Inferior parietal cortex (tissue), 1 donor: ENCODE data around the gene PAQR7.

Source experiments
- DNase-seq: peaks from one replicate; pipeline ENCODE4 v3.0.0-alpha.2; 2016; ENCODE audit errors: extremely low spot score

The PAQR7 gene

DNA sequence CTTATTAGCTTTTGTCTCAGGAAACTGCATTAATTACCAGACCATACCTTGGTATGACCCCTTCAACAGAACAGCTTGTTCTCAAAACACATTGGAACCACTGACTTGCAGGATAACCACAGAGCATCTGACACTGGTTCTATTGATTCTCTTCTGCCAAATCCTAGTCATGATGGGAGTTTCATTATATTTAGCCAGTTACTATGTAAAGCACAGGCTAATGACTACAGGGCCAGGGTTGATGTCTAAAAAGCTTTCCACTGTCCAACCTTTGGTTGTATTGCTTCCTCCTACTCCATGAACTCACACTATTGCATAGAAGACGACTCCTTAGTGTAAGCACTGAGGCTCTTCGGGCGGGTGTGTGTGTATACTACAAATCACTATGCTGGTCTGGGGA is 27.0 kb upstream of the PAQR7 start:
- no peak for DNase-seq

DNA sequence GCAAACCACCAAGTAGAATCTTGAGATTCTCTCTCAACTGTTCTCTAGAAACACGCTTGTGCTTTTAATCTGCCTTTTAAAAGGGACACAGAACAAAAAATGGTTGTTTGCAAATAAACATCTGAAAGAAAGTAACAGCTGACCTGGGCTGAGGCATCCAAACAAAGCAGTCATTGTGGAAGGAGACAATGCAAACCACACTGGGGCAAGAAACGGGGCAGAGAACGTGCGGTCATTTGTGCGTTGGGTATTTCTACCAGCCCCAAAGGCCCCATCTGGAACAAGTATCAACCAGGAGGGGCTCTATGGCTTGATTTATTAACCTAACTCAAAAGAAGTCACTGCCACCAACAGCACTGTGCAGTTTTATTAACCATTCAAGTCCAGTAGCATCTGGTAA is 24.7 kb upstream of the PAQR7 start:
- peak; percentile 86 for DNase-seq

DNA sequence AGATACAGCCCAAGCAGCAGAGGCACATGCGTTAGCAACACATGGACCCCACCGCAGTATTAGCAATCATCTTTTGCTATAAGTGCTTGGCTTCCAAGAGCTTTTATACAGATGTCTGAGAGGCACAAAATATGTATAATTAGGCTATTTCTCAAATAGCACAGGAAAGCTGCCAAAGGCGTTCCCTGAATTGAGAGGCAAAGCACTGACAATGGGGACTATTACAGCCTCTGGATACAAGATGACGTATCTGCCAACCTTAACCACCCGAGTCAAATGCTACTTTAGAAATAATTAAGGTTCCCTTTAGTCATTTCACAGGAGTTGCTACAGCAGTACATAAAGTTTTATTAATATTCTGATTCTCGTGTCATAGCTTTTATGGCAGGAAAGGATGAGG is 24.3 kb upstream of the PAQR7 start:
- no peak for DNase-seq

DNA sequence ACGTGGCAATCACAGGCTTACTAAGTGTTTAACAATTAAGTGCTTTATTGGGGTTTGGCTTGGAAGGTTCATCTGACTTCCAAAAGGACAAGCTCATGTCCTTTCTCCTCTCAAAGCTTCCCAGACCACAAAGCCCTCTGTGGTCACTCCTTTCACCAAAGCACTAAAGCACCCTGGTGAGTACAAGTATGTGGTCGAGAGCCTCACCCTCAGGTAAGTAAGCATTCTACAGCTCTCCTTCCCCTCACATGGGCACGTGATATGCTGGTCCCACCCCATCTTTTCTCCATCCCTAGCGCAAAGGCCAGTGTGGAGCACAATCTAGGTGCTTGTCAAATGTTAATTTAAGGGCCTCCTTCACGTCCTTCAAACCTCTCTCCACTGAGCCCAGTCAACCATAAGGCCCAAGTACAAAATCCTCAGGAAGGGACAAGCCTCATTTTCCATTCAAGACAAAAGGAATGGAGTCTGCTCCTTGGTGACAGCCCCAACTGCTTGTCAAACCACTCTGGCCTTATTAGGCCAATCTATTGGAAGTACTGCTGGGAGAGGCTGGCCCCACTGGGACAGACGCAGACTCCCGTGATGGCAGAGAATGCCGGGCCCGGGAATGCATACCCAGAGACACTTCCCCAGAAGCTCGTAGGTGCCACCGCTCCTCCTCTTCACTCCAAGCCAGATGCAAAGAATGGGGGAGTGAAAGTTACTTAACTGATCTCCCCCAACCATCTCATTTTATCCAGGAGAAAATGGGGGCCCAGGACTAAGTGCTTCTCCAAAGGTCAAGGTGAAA is 22.9 kb upstream of the PAQR7 start:
- no peak for DNase-seq

DNA sequence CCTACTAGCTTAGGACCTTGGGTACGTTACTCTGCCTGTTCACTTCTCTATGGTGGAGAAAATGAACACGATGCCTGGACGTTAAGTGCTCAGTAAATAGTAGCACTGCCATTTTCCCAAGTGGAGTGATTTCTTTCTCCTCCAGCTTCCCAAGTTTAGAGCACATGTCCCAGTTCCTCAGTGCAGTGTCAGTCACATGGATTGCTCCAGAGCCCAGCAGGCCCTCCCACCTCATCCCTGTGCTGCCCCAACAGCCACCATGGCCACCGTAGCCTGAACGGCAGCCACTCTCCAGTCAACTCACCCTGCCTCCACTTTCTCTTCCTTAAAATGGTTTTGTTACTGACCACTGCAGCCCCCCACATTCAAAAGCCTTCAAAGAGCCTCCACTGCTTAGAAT is 22.2 kb upstream of the PAQR7 start:
- DNase-seq = no peak

DNA sequence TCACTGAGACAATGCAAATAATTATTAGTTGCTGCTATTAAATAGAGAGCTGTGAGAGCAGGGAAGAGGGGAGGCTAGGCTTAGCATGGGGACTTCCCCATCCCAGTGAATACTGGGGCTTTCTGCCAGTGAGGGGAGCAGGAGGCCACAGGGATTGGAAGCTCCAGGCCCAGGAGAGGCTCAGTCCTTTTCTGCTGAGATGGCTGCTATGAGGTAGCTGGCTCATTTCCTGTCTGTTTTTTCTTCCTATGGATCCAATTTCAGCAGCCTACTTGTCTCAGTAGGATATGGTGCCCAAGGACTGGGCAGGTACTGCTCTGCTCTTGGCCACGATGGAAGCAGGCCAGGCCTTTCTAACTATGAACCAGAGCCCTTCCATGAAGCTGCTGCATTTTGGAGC is 20.8 kb upstream of the PAQR7 start:
- DNase-seq = no peak

DNA sequence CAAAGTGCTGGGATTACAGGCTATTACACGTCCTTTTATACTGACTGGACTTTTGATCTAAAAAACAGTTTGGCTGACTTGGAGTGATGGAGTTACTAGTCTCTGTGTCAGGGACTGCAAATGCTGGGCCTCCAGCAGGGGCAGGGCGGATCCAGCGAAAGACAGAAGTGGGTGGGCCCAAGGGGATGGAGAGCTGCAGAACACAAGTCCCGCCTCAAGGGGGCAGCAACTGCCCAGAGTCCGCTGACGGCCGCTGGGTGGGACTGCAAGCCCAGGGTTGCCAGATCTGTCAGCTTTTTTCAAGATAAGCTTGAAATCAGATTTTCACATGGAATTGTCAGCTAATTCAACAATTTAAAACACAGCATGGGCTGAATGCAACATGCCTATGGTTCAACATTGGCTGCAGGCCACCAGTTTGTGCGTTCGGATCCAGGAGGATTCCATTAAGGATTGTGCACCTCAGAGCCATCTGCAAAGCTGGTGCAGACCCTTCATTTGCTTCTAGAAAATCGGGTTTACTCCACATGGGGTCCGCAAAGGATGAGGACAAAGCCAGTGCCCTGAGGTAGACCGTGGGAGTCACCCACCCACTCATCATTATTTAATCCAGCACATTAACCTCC is 20.0 kb upstream of the PAQR7 start:
- peak; percentile 96 for DNase-seq

DNA sequence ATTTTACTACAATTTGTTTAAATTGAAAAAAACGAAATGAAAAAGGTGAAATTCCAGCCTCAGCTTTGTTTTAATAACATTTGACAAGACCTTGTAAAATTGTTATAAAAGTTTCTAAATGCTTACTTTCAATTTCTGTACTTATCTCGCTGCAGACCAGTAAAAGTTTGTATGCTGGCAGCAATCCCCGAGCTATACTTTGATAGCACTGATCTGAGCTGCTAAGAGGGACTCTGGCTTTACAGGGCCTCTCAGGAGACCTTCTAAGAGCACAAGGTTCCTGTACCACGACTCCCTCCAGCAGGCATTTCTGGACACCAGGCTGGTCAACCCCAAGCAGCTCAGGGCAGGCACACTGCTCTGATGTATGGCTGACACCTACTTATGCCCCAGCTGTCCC is 17.6 kb upstream of the PAQR7 start:
- no peak for DNase-seq

DNA sequence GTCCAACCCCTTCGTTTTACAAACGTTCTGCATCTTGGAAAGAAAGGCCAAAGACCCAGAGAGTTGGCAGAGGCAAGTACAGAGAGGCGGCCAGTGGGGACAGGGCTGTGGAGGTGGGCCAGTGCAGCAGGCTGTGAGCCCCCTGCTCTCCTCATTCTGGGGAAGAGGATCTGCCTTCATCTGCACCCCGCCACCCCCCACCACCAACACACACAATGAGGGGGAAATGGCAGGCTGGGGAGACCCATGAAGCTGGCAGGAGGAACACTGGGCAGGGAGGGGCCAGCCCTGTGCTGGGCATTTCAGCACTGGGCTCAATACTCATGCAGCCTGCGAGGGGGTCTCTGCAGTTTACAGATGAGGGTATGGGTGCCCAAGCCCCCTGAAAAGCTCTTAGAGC is 16.1 kb upstream of the PAQR7 start:
- DNase-seq = no peak

DNA sequence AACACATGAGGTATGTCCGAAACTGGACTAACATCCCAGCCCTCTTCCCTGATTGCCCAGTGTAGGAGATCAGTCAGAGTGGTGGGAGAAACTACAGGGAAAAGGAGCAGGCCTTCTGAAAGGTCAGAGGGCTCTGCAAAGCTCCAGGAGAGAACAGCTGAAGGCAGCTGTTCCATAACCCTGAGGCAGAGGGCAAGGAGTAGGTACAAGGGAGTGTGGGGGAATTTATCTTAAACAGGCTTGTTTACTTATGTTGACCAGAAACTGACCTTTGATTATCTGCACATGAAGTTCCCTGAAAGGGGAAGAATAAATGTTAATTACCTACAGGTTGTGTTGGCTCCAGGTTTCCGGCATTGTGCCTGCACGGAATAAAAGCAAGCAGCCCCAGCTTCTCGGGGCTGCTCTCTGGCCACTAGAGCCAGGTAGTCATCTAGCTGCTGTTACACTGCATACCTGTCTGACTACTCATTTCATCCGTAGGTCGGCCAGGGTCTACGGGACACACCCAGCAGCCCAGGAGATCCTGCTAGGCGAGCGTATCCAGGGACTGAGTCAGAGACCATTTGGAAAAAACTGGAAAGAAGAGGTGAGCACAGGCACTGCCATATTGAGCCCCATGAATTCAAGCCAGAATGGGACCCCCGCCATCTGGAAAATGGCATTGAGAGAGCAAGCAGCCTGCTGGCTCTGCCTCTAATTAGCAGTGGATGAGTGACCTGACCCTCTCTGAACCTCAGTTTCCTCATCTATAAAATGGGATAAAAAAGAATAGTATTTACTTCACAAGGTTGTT is 14.9 kb upstream of the PAQR7 start:
- no peak for DNase-seq

DNA sequence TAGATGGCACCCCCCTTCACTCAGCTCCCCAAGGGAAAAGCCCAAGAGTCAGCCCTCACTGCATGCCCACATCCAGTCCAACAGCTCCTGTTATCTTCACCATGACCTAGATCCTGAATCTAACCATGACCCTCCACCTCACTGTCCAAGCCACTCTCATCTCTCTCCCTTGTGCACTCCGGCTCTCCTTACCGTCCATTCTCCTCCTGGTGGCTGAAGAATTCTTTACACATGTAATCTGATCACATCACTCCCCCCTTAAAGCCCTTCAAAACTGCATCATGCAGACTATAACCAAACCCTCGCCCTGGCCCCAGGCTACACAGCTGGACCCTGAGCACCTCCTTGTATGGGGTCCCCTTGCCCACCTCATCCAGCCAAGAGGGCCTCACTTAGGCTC is 14.0 kb upstream of the PAQR7 start:
- no peak for DNase-seq

DNA sequence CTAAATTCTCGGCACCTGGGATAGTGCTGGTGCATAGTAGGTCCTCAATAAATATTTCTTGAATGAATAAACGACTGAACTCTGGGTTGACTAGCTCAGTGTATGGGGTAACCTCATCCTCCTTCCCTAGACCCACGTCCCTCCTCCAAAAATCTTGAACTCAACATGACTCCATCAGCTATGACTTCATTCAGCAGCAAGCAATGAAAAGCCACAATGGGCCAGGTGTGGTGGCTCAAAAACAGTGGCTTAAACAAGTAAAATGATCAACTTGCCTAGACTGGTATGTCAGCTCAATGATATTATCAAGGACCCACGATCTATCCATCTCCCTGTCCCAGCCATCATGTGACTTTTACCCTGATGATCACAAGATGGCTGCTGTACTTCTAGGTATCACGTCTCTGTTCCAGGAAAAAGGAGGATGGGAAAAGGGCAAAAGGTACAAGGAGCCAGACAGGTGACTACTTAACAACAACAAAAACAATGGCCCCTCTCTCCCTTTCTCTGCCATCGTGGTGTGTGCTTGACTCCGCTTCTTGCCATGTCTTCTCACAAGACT is 13.0 kb upstream of the PAQR7 start:
- no peak for DNase-seq

DNA sequence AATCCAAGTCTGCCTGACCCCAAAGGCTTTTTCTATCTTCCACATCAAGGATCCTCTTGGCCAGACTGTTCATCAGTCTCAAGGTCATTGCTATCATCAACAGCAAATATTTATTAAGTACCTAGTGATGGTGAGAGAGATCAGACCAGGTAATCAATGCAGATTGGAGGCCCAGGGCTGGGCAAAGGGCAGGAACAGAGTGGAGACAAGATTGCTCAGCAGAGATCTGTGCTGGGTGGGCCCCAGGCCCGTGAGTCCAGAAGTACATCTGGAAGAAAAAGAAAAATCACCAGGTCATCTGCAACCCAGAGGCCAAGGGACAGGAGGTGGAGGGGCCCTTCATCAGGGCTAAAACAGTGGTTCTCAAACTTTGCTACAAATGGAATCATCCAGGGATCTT is 10.1 kb upstream of the PAQR7 start:
- DNase-seq = no peak

DNA sequence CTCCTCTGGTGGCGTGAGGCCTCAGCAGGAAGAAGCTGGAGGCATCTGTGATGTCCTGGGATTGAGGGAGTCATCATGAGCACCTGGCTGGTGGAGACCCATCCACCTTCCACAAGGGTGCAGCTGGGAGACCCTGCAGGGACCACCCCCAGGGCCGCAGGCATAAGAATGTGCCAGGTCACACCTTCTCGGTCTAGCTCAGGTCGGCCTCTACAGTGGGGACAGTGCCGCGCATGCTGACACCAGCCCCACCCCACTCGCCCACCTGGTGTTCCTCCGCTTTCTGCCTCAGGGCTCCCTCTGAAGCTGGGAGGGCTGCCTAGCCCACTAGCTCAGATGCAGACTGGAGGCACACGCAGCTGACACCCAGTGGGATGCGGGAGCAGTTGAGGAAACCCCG is 5.8 kb upstream of the PAQR7 start:
- no peak for DNase-seq

DNA sequence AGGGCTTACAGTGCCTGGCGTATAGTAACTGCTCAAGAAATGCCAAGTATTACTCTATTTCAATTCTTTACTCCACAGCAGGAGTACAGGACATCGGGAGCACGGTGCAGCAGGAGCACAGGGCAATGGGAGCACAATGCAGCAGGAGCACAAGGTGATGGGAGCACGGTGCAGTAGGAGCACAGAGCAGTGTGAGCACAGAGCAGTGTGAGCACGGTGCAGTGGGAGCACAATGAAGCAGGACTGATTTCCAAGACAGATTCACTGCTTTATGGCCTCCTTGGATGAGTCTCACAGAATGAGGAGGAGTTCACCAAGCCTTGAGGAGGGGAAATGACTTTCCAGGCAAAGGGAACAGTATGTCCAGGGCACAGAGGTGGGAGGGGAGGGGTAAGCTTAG is 5.0 kb upstream of the PAQR7 start:
- no peak for DNase-seq

DNA sequence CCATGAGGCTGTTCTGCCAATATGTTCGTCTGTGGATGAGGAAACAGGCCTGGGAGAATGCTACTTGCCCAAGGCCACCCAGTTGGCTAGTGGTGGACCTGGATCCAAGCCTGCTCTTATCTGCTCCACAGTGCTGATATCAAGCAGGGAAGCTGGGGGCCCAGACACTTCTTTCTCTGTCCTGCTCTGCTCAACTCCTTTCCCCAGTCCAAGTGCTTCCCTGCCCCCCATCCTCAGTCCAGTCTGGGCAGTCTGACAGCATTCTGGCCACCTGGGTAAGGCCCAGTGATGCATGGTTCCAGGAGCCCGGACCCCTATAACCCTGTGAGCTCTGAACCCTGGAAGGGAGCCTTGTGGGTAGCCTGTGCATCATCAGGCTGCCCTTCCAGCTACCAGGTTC is 4.2 kb upstream of the PAQR7 start:
- DNase-seq = no peak

DNA sequence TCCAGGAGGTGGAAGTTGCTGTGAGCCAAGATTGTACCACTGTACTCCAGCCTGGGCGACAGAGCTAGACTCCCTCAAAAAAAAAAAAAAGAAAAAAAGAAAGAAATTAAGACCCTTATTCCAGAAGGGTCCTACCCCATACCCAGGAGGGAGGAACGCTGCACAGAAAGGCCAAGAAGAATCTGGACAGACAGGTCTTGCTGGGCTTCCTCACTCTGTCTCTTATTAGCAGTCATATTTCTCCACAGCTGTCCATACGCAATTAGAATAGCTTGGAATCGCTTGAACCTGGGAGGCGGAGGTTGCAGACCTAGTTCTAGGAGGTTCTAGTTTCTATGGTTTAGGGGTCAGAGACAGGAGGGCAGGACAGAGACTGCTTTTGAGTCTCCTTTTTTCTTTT is 3.2 kb upstream of the PAQR7 start:
- DNase-seq = no peak

DNA sequence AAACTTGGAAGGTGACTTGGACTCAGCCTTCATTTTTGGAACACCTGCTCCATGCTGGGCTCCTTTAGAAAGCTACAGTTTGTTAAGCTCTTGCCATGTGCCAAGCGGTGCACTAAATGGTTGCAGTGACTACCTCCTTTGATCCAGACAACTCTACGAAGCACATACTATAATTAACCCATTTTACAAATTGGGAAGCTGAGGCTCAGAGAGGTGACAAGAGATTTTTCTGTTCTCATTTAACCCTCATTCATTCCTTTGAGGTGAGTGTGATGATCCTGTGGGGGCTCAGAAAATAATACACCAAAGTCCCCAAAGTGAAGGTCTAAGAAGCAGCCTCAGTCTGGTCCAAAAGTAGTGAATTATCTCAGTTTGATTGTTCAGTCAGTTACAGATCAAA is 1.6 kb upstream of the PAQR7 start:
- no peak for DNase-seq

DNA sequence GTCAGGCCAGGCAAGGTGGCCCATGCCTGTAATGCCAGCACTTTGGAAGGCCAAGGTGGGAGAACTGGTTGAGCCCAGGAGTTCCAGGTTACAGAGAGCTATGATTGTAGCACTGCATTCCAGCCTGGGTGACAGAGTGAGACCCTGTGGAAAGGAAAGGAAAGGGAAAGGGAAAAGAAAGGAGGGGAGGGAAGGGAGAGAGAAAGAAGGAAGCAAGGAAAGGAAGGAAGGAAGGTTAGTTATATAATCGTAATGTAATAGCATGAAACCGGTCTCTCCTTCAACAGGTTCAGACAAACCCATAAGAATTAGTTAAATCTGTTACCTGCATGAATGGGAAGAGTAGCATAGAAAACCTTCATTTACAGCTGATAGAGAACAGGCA is 1.2 kb upstream of the PAQR7 start:
- DNase-seq = no peak

DNA sequence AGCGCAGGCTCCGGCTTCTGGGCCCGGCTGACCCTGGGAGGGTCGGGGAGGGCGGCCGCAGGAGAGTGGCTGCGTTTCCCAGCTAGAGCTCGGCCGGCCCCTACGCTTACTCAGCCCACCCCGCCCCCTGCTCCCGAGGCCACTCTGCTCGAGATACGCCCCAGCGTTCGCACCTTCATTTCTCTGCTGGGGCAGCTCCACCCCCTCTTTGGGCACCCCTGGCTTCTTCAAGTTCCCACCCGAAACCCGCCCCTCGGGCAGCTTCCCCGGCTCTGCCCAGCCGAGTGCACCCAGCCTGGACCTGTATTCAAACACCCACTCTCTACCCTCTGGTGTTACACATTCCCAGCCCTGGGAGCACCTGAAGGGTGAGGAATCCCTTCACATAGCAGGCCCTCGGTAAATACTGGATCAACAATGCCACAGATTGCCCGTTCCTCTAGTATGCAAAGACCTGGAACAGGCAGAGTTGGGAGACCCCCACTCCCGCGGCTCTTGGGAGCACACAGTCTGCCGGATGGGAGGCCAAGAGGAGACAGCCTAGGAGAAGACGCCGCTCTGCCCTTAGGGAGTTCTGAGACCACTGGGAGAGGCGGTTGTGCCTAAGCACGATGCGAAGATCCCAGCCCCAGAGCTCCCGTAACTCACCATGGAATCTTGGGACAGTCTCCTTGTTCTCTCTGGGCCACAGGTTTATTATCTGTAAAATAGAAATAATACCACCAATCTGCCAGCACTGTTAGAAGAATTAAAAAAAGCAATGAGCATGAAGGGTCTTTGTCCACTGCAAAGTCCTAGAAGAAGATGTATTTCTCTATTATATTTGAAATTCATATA is 566 bp upstream of the PAQR7 start:
- no peak for DNase-seq

DNA sequence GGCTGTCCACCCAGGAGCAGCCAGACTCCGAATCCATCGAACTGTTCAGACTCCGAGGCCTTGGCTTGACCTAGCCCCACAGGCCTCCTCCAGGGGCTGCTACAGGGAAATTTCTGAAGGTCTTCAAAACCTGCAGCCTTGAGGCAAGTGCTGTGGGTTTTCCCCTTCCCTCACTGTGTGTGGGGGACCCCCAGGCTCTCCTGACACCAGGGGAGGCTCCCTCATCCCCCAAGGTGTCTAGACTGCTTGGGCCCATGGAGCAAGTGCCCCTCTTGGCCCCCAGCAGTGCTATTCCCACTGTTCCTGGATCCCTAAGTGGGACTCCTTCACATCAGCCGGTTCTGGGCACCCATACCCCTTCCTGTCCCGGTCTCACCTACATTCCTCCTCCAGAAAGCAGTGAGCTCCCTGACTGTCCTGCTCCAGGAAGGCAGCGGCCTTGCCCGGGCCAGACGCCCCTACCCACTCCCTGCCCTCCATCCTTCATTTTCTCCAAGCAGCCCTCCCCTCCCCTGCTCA is 814 bp downstream of the PAQR7 start:
- DNase-seq = no peak

DNA sequence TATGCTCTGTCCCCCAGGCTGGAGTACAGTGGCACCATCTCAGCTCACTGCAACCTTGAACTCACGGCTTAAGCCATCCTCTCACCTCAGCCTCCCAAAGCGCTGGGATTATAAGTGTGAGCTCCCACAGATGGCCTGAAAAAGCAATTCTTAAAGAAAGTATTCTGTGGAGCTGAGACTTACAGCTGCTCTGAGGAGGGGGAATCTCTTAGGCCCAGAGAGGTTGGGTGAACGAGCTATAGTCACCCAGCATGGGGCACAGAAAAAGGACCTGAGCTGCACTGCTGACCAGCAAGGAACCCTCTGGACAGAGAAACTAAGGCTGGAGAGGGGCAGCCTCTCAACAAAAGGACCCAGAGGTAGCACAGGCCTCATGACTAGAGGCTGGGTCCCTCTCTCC is 1.3 kb downstream of the PAQR7 start:
- DNase-seq = no peak
